Panc1 (cell line): Measurements from ENCODE around the gene ARHGEF5. TPM values are rescaled to one million over a fixed set of nuclear protein-coding genes. Genes with fewer than 3 reads are reported as not detected.

Experiments
- ATAC-seq: fragments of 200-7000 bp; cut with Tn5 transposase; 2 replicates; pipeline ENCODE4 v1.9.1; 2020; ENCODE audit warnings: mild to moderate bottlenecking, moderate library complexity
- BruUV-seq: library from RNA; stranded (reverse); fragments of 400-500 nt; replicated peaks from 2 replicates; lab custom pipeline; 2021; lab: Mats Ljungman, UMichigan
- CTCF ChIA-PET: fragments of 300-600 bp; sonication (Branson Sonifier 250); formaldehyde crosslinking; loops from one replicate; lab custom pipeline; 2022; ENCODE audit warnings: antibody characterized with exemption; lab: Charles Lee
- POLR2A ChIA-PET: fragments of 300-600 bp; sonication (Branson Sonifier 250); formaldehyde crosslinking; loops from one replicate; lab custom pipeline; 2022; ENCODE audit warnings: antibody characterized with exemption; lab: Charles Lee
- DNase-seq: peaks from one replicate; pipeline ENCODE4 v3.0.0-alpha.2; 2010; ENCODE audit warnings: low read depth, low spot score
- H3K27ac ChIP-seq: 2 replicates; pipeline ENCODE4 v1.5.1; 2011; ENCODE audit warnings: mild to moderate bottlenecking, low read length, inconsistent platforms
- H3K27me3 ChIP-seq: fragments of 200-500 bp; sonication (Bioruptor generic); 2 replicates; pipeline ENCODE4 v1.6.0; 2014; ENCODE audit warnings: low read length, inconsistent platforms; ENCODE audit not compliant: control insufficient read depth, insufficient read depth
- H3K36me3 ChIP-seq: fragments of 200-500 bp; sonication (Bioruptor generic); 2 replicates; pipeline ENCODE4 v1.5.1; 2014; ENCODE audit warnings: inconsistent platforms, mild to moderate bottlenecking, low read length, moderate library complexity; ENCODE audit not compliant: control insufficient read depth, insufficient read depth
- H3K4me1 ChIP-seq: 2 replicates; pipeline ENCODE4 v1.5.1; 2011; ENCODE audit warnings: inconsistent platforms, mild to moderate bottlenecking, low read length, moderate library complexity; ENCODE audit not compliant: control insufficient read depth, insufficient read depth
- H3K4me3 ChIP-seq, 2 experiments: 2 replicates each; pipeline ENCODE4 v1.5.1; 2011 to 2012; ENCODE audit warnings: low read depth in 2 of 2, low read length in 2 of 2, mild to moderate bottlenecking in 2 of 2, inconsistent platforms in 1 of 2, moderate library complexity in 1 of 2
- H3K9me3 ChIP-seq: fragments of 200-500 bp; sonication (Bioruptor generic); 2 replicates; pipeline ENCODE4 v1.5.1; 2014; ENCODE audit warnings: low read depth, mild to moderate bottlenecking, inconsistent platforms, low read length, moderate library complexity; ENCODE audit not compliant: control insufficient read depth, insufficient read depth
- CTCF ChIP-seq: fragments of 450-650 bp; IDR thresholded peaks from 2 replicates; pipeline ENCODE4 v1.5.1; 2017; ENCODE audit warnings: mild to moderate bottlenecking
- POLR2AphosphoS5 ChIP-seq: IDR thresholded peaks from 2 replicates; pipeline ENCODE4 v1.6.1; 2012; ENCODE audit warnings: mild to moderate bottlenecking, low read depth, low read length, moderate library complexity
- REST ChIP-seq, 2 experiments: IDR thresholded peaks; 2 replicates each; pipeline ENCODE4 v1.6.1; 2011 to 2012; ENCODE audit warnings: low read depth in 2 of 2, control low read depth in 1 of 2, low read length in 1 of 2, mild to moderate bottlenecking in 1 of 2, moderate library complexity in 1 of 2; ENCODE audit not compliant: insufficient read depth in 1 of 2
- SIN3A ChIP-seq: IDR thresholded peaks from 2 replicates; pipeline ENCODE4 v1.6.1; 2012; ENCODE audit warnings: low read depth, mild to moderate bottlenecking, low read length, moderate library complexity, borderline replicate concordance; ENCODE audit not compliant: insufficient read depth
- TCF7L2 ChIP-seq: IDR thresholded peaks from 2 replicates; pipeline ENCODE4 v1.6.1; 2011; ENCODE audit warnings: mild to moderate bottlenecking, low read depth, low read length, inconsistent platforms
- in situ Hi-C: cut with HindIII; loops from 2 replicates; pipeline ENCODE4 v1.10.0; 2016; ENCODE audit warnings: low sequenced_read_pairs, low pct_unique_long_range_greater_than_20kb
- intact Hi-C: fragments of 100-400 bp; cut with micrococcal nuclease; formaldehyde crosslinking; loops from one replicate; pipeline ENCODE4 v1.10.0; 2022; ENCODE audit not compliant: unreplicated experiment
- total RNA-seq: library from RNA; stranded (reverse); gene quantifications from one replicate; pipeline ENCODE4 v1.2.1, GENCODE V29; 2021; ENCODE audit not compliant: unreplicated experiment

The ARHGEF5 gene
- total RNA-seq, 1 experiment from 2014 or later = 37.1 TPM

- Histone ChIP-seq H3K4me1 (no peaks in the 10 kb centered on the region), H3K9me3 (no peaks in the 10 kb centered on the region), H3K27me3 (0 out of 2 replicates have a peak, but pooled peaks cover 7% of the 10 kb centered on the region), H3K27ac (no peak overlapping the region), H3K36me3 (no peaks in the 10 kb centered on the region), H3K4me3 (no peak overlapping the region)
- ChIA-PET POLR2A (no interaction called here), CTCF (no interaction called here)
- intact Hi-C loops (no loop called here), in situ Hi-C loops (no loop called here)
- DNase-seq (no peak), ATAC-seq (no peak)
- TF ChIP-seq REST (IDR thresholded peaks at IDR 0.05; ENCODE audit: insufficient read depth in 1 of 2, low read depth in 2 of 2, low read length in 1 of 2) (no peak), CTCF (no peak), POLR2AphosphoS5 (no peak)
- BruUV-seq = no TSS peak
These were observed 52.2 kb downstream of the ARHGEF5 start for GRCh38 chr7:144407266-144407931.

- TF ChIP-seq REST (IDR thresholded peaks at IDR 0.05; ENCODE audit: insufficient read depth in 1 of 2, low read depth in 2 of 2, low read length in 1 of 2) (no peak), SIN3A (no peak), TCF7L2 (no peak), CTCF (no peak), POLR2AphosphoS5 (no peak)
- CTCF ChIA-PET = no interaction called here
- POLR2A ChIA-PET = no interaction called here
- in situ Hi-C loops (no loop called here), intact Hi-C loops (no loop called here)
- BruUV-seq = no TSS peak
- Histone ChIP-seq H3K27me3 (0 out of 2 replicates have a peak, but pooled peaks cover 7% of the 10 kb centered on the region), H3K27ac (no peak overlapping the region), H3K4me3 (no peak overlapping the region), H3K4me1 (no peaks in the 10 kb centered on the region), H3K9me3 (no peaks in the 10 kb centered on the region), H3K36me3 (no peaks in the 10 kb centered on the region)
- no peak for DNase-seq
- no peak for ATAC-seq
These were observed 52.9 kb downstream of the ARHGEF5 start for GRCh38 chr7:144408121-144408520.
